ENCODE results near the gene GAGE10.

DNA sequence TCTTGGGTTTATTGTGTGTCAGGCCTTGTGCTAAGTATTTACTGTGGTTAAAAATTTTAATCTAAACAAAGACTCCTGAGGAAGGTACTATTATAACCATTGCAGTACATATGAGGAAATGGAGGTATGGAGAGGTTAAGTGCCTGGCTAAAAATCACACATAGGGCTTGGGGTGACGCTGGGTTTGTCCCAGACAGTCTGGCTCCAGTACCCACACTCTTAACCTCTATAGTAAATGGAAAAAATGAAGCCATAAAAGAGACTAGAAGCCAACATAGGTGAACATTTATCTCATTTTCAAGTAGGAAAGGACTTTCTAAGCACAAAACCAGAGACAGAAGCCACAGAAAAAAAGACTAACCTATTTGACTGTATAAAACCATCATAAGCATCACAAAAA, 40.8 kb upstream of the GAGE10 start:
- TF ChIP-seq, protein P1, sequence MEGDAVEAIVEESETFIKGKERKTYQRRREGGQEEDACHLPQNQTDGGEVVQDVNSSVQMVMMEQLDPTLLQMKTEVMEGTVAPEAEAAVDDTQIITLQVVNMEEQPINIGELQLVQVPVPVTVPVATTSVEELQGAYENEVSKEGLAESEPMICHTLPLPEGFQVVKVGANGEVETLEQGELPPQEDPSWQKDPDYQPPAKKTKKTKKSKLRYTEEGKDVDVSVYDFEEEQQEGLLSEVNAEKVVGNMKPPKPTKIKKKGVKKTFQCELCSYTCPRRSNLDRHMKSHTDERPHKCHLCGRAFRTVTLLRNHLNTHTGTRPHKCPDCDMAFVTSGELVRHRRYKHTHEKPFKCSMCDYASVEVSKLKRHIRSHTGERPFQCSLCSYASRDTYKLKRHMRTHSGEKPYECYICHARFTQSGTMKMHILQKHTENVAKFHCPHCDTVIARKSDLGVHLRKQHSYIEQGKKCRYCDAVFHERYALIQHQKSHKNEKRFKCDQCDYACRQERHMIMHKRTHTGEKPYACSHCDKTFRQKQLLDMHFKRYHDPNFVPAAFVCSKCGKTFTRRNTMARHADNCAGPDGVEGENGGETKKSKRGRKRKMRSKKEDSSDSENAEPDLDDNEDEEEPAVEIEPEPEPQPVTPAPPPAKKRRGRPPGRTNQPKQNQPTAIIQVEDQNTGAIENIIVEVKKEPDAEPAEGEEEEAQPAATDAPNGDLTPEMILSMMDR (IDR thresholded peaks at IDR 0.05; ENCODE audit: insufficient read depth, low read depth, low read length), result no peak
- TF ChIP-seq EZH2 (IDR thresholded peaks at IDR 0.05; ENCODE audit: insufficient read depth, low read length), result no peak

All from astrocyte (in vitro differentiated cells and primary cell).